OCI-LY7 (cell line): ENCODE measurements around the gene SBF2. TPM values are rescaled to one million over a fixed set of nuclear protein-coding genes. Genes with fewer than 3 reads are reported as not detected.
"Not testable (repeated sequence)": the region's sequence is repeated elsewhere in the genome, so short reads cannot be mapped to it uniquely, and the experiment has no call there.

ENCODE experiments used
- BruUV-seq: library from RNA; stranded (reverse); fragments of 400-500 nt; replicated peaks from 2 replicates; lab custom pipeline; 2021; lab: Mats Ljungman, UMichigan
- CTCF ChIA-PET: fragments of 300-600 bp; sonication (Branson Sonifier 250); formaldehyde crosslinking; loops from one replicate; lab custom pipeline; 2022; ENCODE audit warnings: antibody characterized with exemption; ENCODE audit not compliant: unreplicated experiment; lab: Charles Lee
- POLR2A ChIA-PET: fragments of 300-600 bp; sonication (Branson Sonifier 250); formaldehyde crosslinking; loops from one replicate; lab custom pipeline; 2022; ENCODE audit warnings: antibody characterized with exemption; lab: Charles Lee
- DNase-seq: peaks from one replicate; pipeline ENCODE4 v3.0.0-alpha.2; 2015; ENCODE audit warnings: low spot score
- H2AFZ ChIP-seq: fragments of 200-600 bp; sonication (generic), shearing (Covaris generic); 2 replicates; pipeline ENCODE4 v1.6.1; 2014; ENCODE audit warnings: mild to moderate bottlenecking, antibody characterized with exemption, low read length, moderate library complexity
- H3K27ac ChIP-seq: fragments of 200-600 bp; sonication (generic); 2 replicates; pipeline ENCODE4 v1.5.1; 2014; ENCODE audit warnings: mixed run types, low read depth, mild to moderate bottlenecking, moderate library complexity, low read length, inconsistent platforms; ENCODE audit not compliant: poor library complexity, severe bottlenecking
- H3K36me3 ChIP-seq: fragments of 200-600 bp; sonication (generic); 2 replicates; pipeline ENCODE4 v1.6.1; 2014; ENCODE audit warnings: mild to moderate bottlenecking, antibody characterized with exemption, low read length, moderate library complexity, mixed read lengths; ENCODE audit not compliant: insufficient read depth
- H3K4me1 ChIP-seq: fragments of 200-600 bp; sonication (generic); 2 replicates; pipeline ENCODE4 v1.5.1; 2014; ENCODE audit warnings: mild to moderate bottlenecking, low read length; ENCODE audit not compliant: insufficient read depth, poor library complexity, severe bottlenecking
- H3K4me2 ChIP-seq: fragments of 200-600 bp; sonication (generic); 2 replicates; pipeline ENCODE4 v1.6.1; 2014; ENCODE audit warnings: mild to moderate bottlenecking, low read length
- H3K4me3 ChIP-seq: fragments of 200-600 bp; sonication (generic); 2 replicates; pipeline ENCODE4 v1.5.1; 2014; ENCODE audit warnings: mild to moderate bottlenecking, low read depth, low read length; ENCODE audit not compliant: poor library complexity, severe bottlenecking
- H3K79me2 ChIP-seq: fragments of 200-600 bp; sonication (generic); 2 replicates; pipeline ENCODE4 v1.6.1; 2016; ENCODE audit warnings: low read depth, mild to moderate bottlenecking, low read length, moderate library complexity, mixed read lengths; ENCODE audit not compliant: insufficient read depth
- H3K9me2 ChIP-seq: fragments of 200-600 bp; sonication (generic); 2 replicates; pipeline ENCODE4 v1.6.1; 2016; ENCODE audit warnings: mild to moderate bottlenecking, low read length, mixed read lengths; ENCODE audit not compliant: insufficient read depth
- H3K9me3 ChIP-seq: fragments of 200-600 bp; sonication (generic); 2 replicates; pipeline ENCODE4 v1.6.1; 2014; ENCODE audit warnings: mild to moderate bottlenecking, mixed run types, low read length, mixed read lengths
- H4K20me1 ChIP-seq: fragments of 200-600 bp; sonication (generic); 2 replicates; pipeline ENCODE4 v1.6.1; 2014; ENCODE audit warnings: mild to moderate bottlenecking, antibody characterized with exemption, low read length, moderate library complexity, mixed read lengths; ENCODE audit not compliant: insufficient read depth
- CTCF ChIP-seq: fragments of 200-600 bp; sonication (generic); conservative IDR thresholded peaks from 2 replicates; pipeline ENCODE4 v1.5.1; 2014; ENCODE audit warnings: mild to moderate bottlenecking, antibody characterized with exemption, low read length, moderate library complexity, mixed read lengths
- EZH2phosphoT487 ChIP-seq: fragments of 200-600 bp; sonication (generic); IDR thresholded peaks from 2 replicates; pipeline ENCODE4 v1.6.1; 2018; ENCODE audit warnings: low read depth, borderline replicate concordance, mild to moderate bottlenecking, mixed run types, antibody characterized with exemption, low read length, moderate library complexity, mixed read lengths
- intact Hi-C: fragments of 100-400 bp; cut with micrococcal nuclease; formaldehyde crosslinking; loops from one replicate; pipeline ENCODE4 v1.10.0; 2022; ENCODE audit not compliant: unreplicated experiment
- total RNA-seq, 2 experiments: library from RNA; depleted of rRNA in 1 of 2; stranded (reverse); fragments of >200 nt in 1 of 2; shearing (Covaris generic) in 1 of 2; gene quantifications; 2 replicates each; pipeline ENCODE4 v1.2.3, GENCODE V29; 2014 to 2022

The SBF2 gene
- total RNA-seq, 2 experiments from 2014 or later: 12.9 to 14.3 TPM

GRCh38 chr11:10139143-10139542 is 154.9 kb downstream of the SBF2 start:
- no TSS peak for BruUV-seq
- intact Hi-C loops: no loop called here
- ChIA-PET POLR2A (interaction anchor here (0.6 kb wide), 1 partner anchor 174 kb away, joined by 3 read pairs; no protein-coding TSS in a partner anchor), CTCF (no interaction called here)
- H3K27ac ChIP-seq: no peak overlapping the region
- no peaks in the 10 kb centered on the region for H3K36me3 ChIP-seq
- H3K9me3 ChIP-seq: 0 out of 2 replicates have a peak, but pooled peaks cover 5% of the 10 kb centered on the region
- DNase-seq: no peak
- H2AFZ ChIP-seq: no peak overlapping the region
- H3K4me1 ChIP-seq: no peaks in the 10 kb centered on the region
- H3K79me2 ChIP-seq: no peaks in the 10 kb centered on the region
- no peak for TF ChIP-seq EZH2phosphoT487
- TF ChIP-seq CTCF: no peak
- no peaks in the 10 kb centered on the region for H3K9me2 ChIP-seq
- no peak overlapping the region for H3K4me3 ChIP-seq
- no peaks in the 10 kb centered on the region; the same call in 1 of the 2 replicates for H4K20me1 ChIP-seq
- H3K4me2 ChIP-seq: no peak overlapping the region

GRCh38 chr11:10134975-10135481 is 159.0 kb downstream of the SBF2 start:
- Histone ChIP-seq H3K36me3 (no peaks in the 10 kb centered on the region), H3K79me2 (no peaks in the 10 kb centered on the region), H4K20me1 (no peaks in the 10 kb centered on the region), H3K27ac (no peak overlapping the region), H3K4me3 (no peak overlapping the region), H3K4me1 (no peaks in the 10 kb centered on the region), H2AFZ (no peak overlapping the region), H3K9me2 (no peaks in the 10 kb centered on the region), H3K9me3 (0 out of 2 replicates have a peak, but pooled peaks cover 5% of the 10 kb centered on the region), H3K4me2 (no peak overlapping the region)
- CTCF ChIA-PET: no interaction called here
- intact Hi-C loops: no loop called here
- no peak for DNase-seq
- BruUV-seq: no TSS peak
- no peak for TF ChIP-seq CTCF
- POLR2A ChIA-PET: interaction anchor here (0.8 kb wide), 1 partner anchor 26 kb away, joined by 5 read pairs; no protein-coding TSS in a partner anchor

GRCh38 chr11:10134226-10134625 is 159.8 kb downstream of the SBF2 start:
- intact Hi-C loops, H3K4me2 ChIP-seq: not testable (repeated sequence)

GRCh38 chr11:10133251-10133650 is 160.8 kb downstream of the SBF2 start:
- H4K20me1 ChIP-seq, POLR2A ChIA-PET, H3K9me2 ChIP-seq, DNase-seq, H3K79me2 ChIP-seq, CTCF ChIA-PET, BruUV-seq, intact Hi-C loops, H3K36me3 ChIP-seq, H3K4me3 ChIP-seq, H3K9me3 ChIP-seq, H3K4me1 ChIP-seq, H3K27ac ChIP-seq, H2AFZ ChIP-seq, H3K4me2 ChIP-seq: not testable (repeated sequence)

More at GRCh38 chr11:10134226-10134625, 159.8 kb downstream of the SBF2 start:
- DNase-seq, H3K79me2 ChIP-seq, H3K27ac ChIP-seq, H3K9me2 ChIP-seq, H3K4me1 ChIP-seq, H3K9me3 ChIP-seq, BruUV-seq, H4K20me1 ChIP-seq, H3K36me3 ChIP-seq, CTCF ChIA-PET, H3K4me3 ChIP-seq, H2AFZ ChIP-seq: not testable (repeated sequence)
- POLR2A ChIA-PET: interaction anchor here (0.8 kb wide), 1 partner anchor 25 kb away, joined by 5 read pairs; no protein-coding TSS in a partner anchor
